Astrocyte (in vitro differentiated cells and primary cell): ENCODE results near the gene TTF2. TPM values are rescaled to one million over a fixed set of nuclear protein-coding genes. Genes with fewer than 3 reads are reported as not detected.

Experiments
- DNase-seq: peaks from one replicate; pipeline ENCODE4 v3.0.0-alpha.2; 2010; ENCODE audit warnings: low read depth
- FAIRE-seq: peaks from 2 replicates; lab custom pipeline; 2011; peaks lifted over from hg19 to GRCh38; lab: Jason Lieb, UNC
- H2AFZ ChIP-seq: 2 replicates; pipeline ENCODE4 v1.6.0; 2012; ENCODE audit warnings: low read depth, low read length, inconsistent platforms
- H3K27ac ChIP-seq: 2 replicates; pipeline ENCODE4 v1.5.1; 2011; ENCODE audit warnings: low read depth, low read length, inconsistent platforms
- H3K27me3 ChIP-seq: 2 replicates; pipeline ENCODE4 v1.6.0; 2011; ENCODE audit warnings: low read length, inconsistent platforms; ENCODE audit not compliant: insufficient read depth
- H3K36me3 ChIP-seq: 2 replicates; pipeline ENCODE4 v1.5.1; 2011; ENCODE audit warnings: low read length, inconsistent platforms; ENCODE audit not compliant: insufficient read depth
- H3K4me1 ChIP-seq: 2 replicates; pipeline ENCODE4 v1.5.1; 2011; ENCODE audit warnings: low read length, inconsistent platforms; ENCODE audit not compliant: insufficient read depth
- H3K4me2 ChIP-seq: 2 replicates; pipeline ENCODE4 v1.6.0; 2012; ENCODE audit warnings: low read length, inconsistent platforms
- H3K4me3 ChIP-seq: 2 replicates; pipeline ENCODE4 v1.5.1; 2011; ENCODE audit warnings: low read depth, mild to moderate bottlenecking, low read length, inconsistent platforms; ENCODE audit not compliant: insufficient read depth
- H3K79me2 ChIP-seq: 2 replicates; pipeline ENCODE4 v1.6.0; 2012; ENCODE audit warnings: mild to moderate bottlenecking, low read length, inconsistent platforms; ENCODE audit not compliant: insufficient read depth
- H3K9ac ChIP-seq: 2 replicates; pipeline ENCODE4 v1.6.0; 2012; ENCODE audit warnings: mild to moderate bottlenecking, low read length, inconsistent platforms
- H3K9me3 ChIP-seq: 2 replicates; pipeline ENCODE4 v1.5.1; 2012; ENCODE audit warnings: low read depth, mild to moderate bottlenecking, low read length, inconsistent platforms; ENCODE audit not compliant: insufficient read depth
- H4K20me1 ChIP-seq: 2 replicates; pipeline ENCODE4 v1.6.0; 2012; ENCODE audit warnings: low read length, inconsistent platforms; ENCODE audit not compliant: insufficient read depth
- H3K27ac Mint-ChIP-seq: one replicate; pipeline ENCODE4 v1.8.0; 2021; ENCODE audit warnings: mild to moderate bottlenecking, mixed read lengths; ENCODE audit not compliant: unreplicated experiment
- H3K27me3 Mint-ChIP-seq: one replicate; pipeline ENCODE4 v1.8.0; 2021; ENCODE audit warnings: low read depth, mixed read lengths; ENCODE audit not compliant: unreplicated experiment
- H3K36me3 Mint-ChIP-seq: one replicate; pipeline ENCODE4 v1.8.0; 2021; ENCODE audit warnings: low read depth, mixed read lengths; ENCODE audit not compliant: unreplicated experiment
- H3K4me1 Mint-ChIP-seq: one replicate; pipeline ENCODE4 v1.8.0; 2021; ENCODE audit warnings: low read depth, mixed read lengths; ENCODE audit not compliant: unreplicated experiment
- H3K4me3 Mint-ChIP-seq: one replicate; pipeline ENCODE4 v1.8.0; 2021; ENCODE audit warnings: mild to moderate bottlenecking, moderate library complexity, mixed read lengths; ENCODE audit not compliant: unreplicated experiment
- H3K9me3 Mint-ChIP-seq: one replicate; pipeline ENCODE4 v1.8.0; 2021; ENCODE audit warnings: mild to moderate bottlenecking, mixed read lengths; ENCODE audit not compliant: unreplicated experiment
- CTCF ChIP-seq: IDR thresholded peaks from 2 replicates; pipeline ENCODE4 v1.5.1; 2011; ENCODE audit warnings: low read depth, mild to moderate bottlenecking, inconsistent platforms, low read length, moderate library complexity; ENCODE audit not compliant: insufficient read depth
- EZH2 ChIP-seq: IDR thresholded peaks from 2 replicates; pipeline ENCODE4 v1.6.1; 2012; ENCODE audit warnings: mild to moderate bottlenecking, low read length, inconsistent platforms; ENCODE audit not compliant: insufficient read depth
- total RNA-seq: library from RNA; stranded (reverse); gene quantifications from 2 replicates; pipeline ENCODE4 v1.2.1, GENCODE V29; 2021

TTF2 gene
- total RNA-seq, 1 donor from 2014 or later, result 23.4 TPM

DNA sequence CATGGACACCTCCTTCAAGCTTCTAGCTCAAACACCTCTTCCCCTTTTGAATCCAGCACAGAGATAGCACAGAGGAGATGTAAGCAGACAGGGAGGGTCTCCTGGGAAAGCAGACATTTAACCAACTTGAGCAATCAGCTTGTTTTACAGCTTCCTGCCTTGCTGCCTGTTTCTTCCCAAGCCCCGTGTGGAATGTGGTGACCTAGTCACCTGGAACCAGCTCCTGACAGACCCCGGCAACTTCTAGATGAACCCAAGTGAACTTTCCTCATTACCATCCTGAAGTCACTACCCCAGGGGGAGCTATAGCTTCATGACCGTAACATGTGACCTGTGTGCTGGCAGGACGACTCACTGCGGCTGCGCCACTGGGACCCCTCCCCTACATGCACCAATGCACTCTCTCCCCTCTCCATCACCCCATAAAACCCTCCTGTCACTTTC is 24.1 kb upstream of the TTF2 start:
- no peaks in the 10 kb centered on the region for H3K9me3 ChIP-seq
- no peaks in the 10 kb centered on the region for H3K27me3 ChIP-seq
- no peaks in the 10 kb centered on the region for H4K20me1 ChIP-seq
- DNase-seq (no peak), FAIRE-seq (no peak)
- H3K9ac ChIP-seq, result no peak overlapping the region
- no peak overlapping the region for H3K4me2 ChIP-seq
- no peaks in the 10 kb centered on the region for H3K79me2 ChIP-seq
- H3K27ac ChIP-seq, result no peak overlapping the region
- peaks cover 6% of the 10 kb centered on the region for H3K36me3 Mint-ChIP-seq
- H3K27ac Mint-ChIP-seq, result peak overlapping the region; percentile 19
- H3K27me3 Mint-ChIP-seq, result no peaks in the 10 kb centered on the region
- no peaks in the 10 kb centered on the region for H3K36me3 ChIP-seq
- H3K4me1 ChIP-seq, result no peaks in the 10 kb centered on the region
- no peak overlapping the region for H3K4me3 ChIP-seq
- TF ChIP-seq EZH2 (no peak), CTCF (no peak)
- peaks cover 4% of the 10 kb centered on the region for H3K9me3 Mint-ChIP-seq
- H2AFZ ChIP-seq, result no peak overlapping the region
- no peak overlapping the region for H3K4me3 Mint-ChIP-seq
- peaks cover 6% of the 10 kb centered on the region for H3K4me1 Mint-ChIP-seq

DNA sequence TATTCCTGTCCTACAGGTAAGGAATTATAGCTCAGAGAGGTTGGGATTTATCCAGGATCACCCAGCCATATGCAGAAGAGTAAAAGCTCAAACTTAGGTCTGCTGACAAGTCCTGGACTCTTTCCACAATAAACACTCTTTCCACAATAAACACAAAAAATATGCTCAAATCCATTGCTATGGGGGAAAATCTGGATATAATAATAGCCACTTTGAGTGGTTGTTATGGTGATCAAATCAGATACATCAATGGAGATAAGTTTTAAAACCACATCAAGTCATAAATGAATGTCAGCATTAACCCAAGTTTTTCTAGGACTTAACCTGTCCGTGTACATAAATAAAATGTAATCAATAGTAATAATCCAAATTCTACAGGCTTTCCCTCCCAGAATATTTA is 22.3 kb upstream of the TTF2 start:
- no peak overlapping the region for H3K27ac ChIP-seq
- H3K4me3 Mint-ChIP-seq, result no peak overlapping the region
- H3K9ac ChIP-seq, result no peak overlapping the region
- no peak overlapping the region for H2AFZ ChIP-seq
- H3K4me2 ChIP-seq, result no peak overlapping the region
- H3K9me3 Mint-ChIP-seq, result peaks cover 4% of the 10 kb centered on the region
- no peaks in the 10 kb centered on the region for H3K36me3 ChIP-seq
- H3K27me3 ChIP-seq, result no peaks in the 10 kb centered on the region
- H3K4me1 Mint-ChIP-seq, result peaks cover 6% of the 10 kb centered on the region
- H3K27me3 Mint-ChIP-seq, result no peaks in the 10 kb centered on the region
- H3K4me1 ChIP-seq, result no peaks in the 10 kb centered on the region
- no peaks in the 10 kb centered on the region for H3K79me2 ChIP-seq
- H4K20me1 ChIP-seq, result no peaks in the 10 kb centered on the region
- H3K36me3 Mint-ChIP-seq, result peaks cover 3% of the 10 kb centered on the region
- H3K4me3 ChIP-seq, result no peak overlapping the region
- H3K9me3 ChIP-seq, result no peaks in the 10 kb centered on the region
- no peak for FAIRE-seq
- no peak overlapping the region for H3K27ac Mint-ChIP-seq
- TF ChIP-seq EZH2 (no peak), CTCF (no peak)
- DNase-seq, result no peak

DNA sequence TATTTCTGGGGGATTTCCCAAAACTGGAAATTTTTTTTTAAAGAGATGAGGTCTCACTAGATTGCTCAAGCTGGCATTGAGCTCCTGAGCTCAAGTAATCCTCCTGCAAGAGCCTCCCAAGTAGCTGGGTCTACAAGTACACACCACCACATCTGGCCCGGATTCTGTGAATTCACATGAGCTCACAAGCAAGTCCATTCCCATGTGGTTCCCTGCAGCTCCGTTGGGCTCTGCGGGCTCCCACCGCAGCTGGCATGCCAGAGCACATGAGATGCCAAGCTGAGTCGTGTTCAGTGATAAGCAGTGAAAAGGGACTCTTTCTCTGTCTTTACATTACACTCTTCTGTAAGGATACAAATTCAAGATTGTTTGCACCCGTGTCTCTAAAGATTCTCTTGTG is 21.9 kb upstream of the TTF2 start:
- TF ChIP-seq CTCF (no peak), EZH2 (no peak)
- Histone ChIP-seq H3K9ac (no peak overlapping the region), H4K20me1 (no peaks in the 10 kb centered on the region), H3K9me3 (no peaks in the 10 kb centered on the region), H3K79me2 (no peaks in the 10 kb centered on the region), H3K36me3 (no peaks in the 10 kb centered on the region), H3K4me1 (no peaks in the 10 kb centered on the region), H3K27ac (no peak overlapping the region), H3K4me2 (no peak overlapping the region), H3K27me3 (no peaks in the 10 kb centered on the region), H3K4me3 (no peak overlapping the region), H2AFZ (no peak overlapping the region)
- DNase-seq, result no peak
- H3K9me3 Mint-ChIP-seq, result peaks cover 2% of the 10 kb centered on the region
- H3K36me3 Mint-ChIP-seq, result peaks cover 3% of the 10 kb centered on the region
- no peak overlapping the region for H3K27ac Mint-ChIP-seq
- no peak overlapping the region for H3K4me3 Mint-ChIP-seq
- no peaks in the 10 kb centered on the region for H3K27me3 Mint-ChIP-seq
- no peak for FAIRE-seq
- H3K4me1 Mint-ChIP-seq, result peaks cover 6% of the 10 kb centered on the region
